ENCODE measurements around the gene CIT. TPM values are rescaled to one million over a fixed set of nuclear protein-coding genes. Genes with fewer than 3 reads are reported as not detected.

The CIT gene
- total and polyA plus RNA-seq, 9 of the 15 experiments (the other 6 are each of a cell fraction or from before 2014, with no cell fraction given): 1.1 to 46.7 (median 21.3) TPM

DNA sequence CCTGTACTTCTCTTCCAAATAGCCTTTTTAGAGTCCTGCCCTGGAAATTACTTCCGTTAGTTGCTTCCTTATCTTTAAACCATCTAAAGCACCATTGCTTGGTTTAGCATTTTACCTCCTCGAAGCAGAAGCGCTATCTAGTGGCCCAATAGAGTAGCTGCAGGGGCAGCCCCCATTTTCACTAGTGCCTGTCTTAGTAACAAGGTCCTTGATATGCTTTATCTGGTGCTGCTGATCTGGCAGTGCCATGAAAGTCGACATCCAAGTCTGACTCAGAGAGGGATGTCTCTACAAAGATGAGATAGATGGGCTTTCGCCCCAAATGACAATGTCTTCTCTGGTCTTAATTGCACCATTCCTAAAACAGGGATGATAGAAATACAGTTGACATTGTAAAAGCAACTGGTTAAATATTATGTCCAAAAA, 25.0 kb upstream of the CIT start (continued):
- TF ChIP-seq, protein P1, sequence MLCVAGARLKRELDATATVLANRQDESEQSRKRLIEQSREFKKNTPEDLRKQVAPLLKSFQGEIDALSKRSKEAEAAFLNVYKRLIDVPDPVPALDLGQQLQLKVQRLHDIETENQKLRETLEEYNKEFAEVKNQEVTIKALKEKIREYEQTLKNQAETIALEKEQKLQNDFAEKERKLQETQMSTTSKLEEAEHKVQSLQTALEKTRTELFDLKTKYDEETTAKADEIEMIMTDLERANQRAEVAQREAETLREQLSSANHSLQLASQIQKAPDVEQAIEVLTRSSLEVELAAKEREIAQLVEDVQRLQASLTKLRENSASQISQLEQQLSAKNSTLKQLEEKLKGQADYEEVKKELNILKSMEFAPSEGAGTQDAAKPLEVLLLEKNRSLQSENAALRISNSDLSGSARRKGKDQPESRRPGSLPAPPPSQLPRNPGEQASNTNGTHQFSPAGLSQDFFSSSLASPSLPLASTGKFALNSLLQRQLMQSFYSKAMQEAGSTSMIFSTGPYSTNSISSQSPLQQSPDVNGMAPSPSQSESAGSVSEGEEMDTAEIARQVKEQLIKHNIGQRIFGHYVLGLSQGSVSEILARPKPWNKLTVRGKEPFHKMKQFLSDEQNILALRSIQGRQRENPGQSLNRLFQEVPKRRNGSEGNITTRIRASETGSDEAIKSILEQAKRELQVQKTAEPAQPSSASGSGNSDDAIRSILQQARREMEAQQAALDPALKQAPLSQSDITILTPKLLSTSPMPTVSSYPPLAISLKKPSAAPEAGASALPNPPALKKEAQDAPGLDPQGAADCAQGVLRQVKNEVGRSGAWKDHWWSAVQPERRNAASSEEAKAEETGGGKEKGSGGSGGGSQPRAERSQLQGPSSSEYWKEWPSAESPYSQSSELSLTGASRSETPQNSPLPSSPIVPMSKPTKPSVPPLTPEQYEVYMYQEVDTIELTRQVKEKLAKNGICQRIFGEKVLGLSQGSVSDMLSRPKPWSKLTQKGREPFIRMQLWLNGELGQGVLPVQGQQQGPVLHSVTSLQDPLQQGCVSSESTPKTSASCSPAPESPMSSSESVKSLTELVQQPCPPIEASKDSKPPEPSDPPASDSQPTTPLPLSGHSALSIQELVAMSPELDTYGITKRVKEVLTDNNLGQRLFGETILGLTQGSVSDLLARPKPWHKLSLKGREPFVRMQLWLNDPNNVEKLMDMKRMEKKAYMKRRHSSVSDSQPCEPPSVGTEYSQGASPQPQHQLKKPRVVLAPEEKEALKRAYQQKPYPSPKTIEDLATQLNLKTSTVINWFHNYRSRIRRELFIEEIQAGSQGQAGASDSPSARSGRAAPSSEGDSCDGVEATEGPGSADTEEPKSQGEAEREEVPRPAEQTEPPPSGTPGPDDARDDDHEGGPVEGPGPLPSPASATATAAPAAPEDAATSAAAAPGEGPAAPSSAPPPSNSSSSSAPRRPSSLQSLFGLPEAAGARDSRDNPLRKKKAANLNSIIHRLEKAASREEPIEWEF (CRISPR knock-in tag; IDR thresholded peaks at IDR 0.05): no peak
- TF ChIP-seq, protein P2, sequence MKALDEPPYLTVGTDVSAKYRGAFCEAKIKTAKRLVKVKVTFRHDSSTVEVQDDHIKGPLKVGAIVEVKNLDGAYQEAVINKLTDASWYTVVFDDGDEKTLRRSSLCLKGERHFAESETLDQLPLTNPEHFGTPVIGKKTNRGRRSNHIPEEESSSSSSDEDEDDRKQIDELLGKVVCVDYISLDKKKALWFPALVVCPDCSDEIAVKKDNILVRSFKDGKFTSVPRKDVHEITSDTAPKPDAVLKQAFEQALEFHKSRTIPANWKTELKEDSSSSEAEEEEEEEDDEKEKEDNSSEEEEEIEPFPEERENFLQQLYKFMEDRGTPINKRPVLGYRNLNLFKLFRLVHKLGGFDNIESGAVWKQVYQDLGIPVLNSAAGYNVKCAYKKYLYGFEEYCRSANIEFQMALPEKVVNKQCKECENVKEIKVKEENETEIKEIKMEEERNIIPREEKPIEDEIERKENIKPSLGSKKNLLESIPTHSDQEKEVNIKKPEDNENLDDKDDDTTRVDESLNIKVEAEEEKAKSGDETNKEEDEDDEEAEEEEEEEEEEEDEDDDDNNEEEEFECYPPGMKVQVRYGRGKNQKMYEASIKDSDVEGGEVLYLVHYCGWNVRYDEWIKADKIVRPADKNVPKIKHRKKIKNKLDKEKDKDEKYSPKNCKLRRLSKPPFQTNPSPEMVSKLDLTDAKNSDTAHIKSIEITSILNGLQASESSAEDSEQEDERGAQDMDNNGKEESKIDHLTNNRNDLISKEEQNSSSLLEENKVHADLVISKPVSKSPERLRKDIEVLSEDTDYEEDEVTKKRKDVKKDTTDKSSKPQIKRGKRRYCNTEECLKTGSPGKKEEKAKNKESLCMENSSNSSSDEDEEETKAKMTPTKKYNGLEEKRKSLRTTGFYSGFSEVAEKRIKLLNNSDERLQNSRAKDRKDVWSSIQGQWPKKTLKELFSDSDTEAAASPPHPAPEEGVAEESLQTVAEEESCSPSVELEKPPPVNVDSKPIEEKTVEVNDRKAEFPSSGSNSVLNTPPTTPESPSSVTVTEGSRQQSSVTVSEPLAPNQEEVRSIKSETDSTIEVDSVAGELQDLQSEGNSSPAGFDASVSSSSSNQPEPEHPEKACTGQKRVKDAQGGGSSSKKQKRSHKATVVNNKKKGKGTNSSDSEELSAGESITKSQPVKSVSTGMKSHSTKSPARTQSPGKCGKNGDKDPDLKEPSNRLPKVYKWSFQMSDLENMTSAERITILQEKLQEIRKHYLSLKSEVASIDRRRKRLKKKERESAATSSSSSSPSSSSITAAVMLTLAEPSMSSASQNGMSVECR (CRISPR knock-in tag; IDR thresholded peaks at IDR 0.05): no peak
- TF ChIP-seq, protein P3, sequence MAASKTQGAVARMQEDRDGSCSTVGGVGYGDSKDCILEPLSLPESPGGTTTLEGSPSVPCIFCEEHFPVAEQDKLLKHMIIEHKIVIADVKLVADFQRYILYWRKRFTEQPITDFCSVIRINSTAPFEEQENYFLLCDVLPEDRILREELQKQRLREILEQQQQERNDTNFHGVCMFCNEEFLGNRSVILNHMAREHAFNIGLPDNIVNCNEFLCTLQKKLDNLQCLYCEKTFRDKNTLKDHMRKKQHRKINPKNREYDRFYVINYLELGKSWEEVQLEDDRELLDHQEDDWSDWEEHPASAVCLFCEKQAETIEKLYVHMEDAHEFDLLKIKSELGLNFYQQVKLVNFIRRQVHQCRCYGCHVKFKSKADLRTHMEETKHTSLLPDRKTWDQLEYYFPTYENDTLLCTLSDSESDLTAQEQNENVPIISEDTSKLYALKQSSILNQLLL (CRISPR knock-in tag; IDR thresholded peaks at IDR 0.05; ENCODE audit: borderline replicate concordance): no peak
- peak; percentile 51 for TF ChIP-seq FOSL1 (tag; conservative IDR thresholded peaks at IDR 0.05)
- TF ChIP-seq, protein P4, sequence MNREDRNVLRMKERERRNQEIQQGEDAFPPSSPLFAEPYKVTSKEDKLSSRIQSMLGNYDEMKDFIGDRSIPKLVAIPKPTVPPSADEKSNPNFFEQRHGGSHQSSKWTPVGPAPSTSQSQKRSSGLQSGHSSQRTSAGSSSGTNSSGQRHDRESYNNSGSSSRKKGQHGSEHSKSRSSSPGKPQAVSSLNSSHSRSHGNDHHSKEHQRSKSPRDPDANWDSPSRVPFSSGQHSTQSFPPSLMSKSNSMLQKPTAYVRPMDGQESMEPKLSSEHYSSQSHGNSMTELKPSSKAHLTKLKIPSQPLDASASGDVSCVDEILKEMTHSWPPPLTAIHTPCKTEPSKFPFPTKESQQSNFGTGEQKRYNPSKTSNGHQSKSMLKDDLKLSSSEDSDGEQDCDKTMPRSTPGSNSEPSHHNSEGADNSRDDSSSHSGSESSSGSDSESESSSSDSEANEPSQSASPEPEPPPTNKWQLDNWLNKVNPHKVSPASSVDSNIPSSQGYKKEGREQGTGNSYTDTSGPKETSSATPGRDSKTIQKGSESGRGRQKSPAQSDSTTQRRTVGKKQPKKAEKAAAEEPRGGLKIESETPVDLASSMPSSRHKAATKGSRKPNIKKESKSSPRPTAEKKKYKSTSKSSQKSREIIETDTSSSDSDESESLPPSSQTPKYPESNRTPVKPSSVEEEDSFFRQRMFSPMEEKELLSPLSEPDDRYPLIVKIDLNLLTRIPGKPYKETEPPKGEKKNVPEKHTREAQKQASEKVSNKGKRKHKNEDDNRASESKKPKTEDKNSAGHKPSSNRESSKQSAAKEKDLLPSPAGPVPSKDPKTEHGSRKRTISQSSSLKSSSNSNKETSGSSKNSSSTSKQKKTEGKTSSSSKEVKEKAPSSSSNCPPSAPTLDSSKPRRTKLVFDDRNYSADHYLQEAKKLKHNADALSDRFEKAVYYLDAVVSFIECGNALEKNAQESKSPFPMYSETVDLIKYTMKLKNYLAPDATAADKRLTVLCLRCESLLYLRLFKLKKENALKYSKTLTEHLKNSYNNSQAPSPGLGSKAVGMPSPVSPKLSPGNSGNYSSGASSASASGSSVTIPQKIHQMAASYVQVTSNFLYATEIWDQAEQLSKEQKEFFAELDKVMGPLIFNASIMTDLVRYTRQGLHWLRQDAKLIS (CRISPR knock-in tag; IDR thresholded peaks at IDR 0.05): no peak
- no peak for TF ChIP-seq GTF2E2 (tag; IDR thresholded peaks at IDR 0.05)
- TF ChIP-seq MTF1 (CRISPR knock-in tag; IDR thresholded peaks at IDR 0.05; ENCODE audit: borderline replicate concordance): no peak
- TF ChIP-seq, protein P5, sequence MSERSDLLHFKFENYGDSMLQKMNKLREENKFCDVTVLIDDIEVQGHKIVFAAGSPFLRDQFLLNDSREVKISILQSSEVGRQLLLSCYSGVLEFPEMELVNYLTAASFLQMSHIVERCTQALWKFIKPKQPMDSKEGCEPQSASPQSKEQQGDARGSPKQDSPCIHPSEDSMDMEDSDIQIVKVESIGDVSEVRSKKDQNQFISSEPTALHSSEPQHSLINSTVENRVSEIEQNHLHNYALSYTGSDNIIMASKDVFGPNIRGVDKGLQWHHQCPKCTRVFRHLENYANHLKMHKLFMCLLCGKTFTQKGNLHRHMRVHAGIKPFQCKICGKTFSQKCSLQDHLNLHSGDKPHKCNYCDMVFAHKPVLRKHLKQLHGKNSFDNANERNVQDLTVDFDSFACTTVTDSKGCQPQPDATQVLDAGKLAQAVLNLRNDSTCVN (CRISPR knock-in tag; IDR thresholded peaks at IDR 0.05): no peak
- TF ChIP-seq KLF16 (IDR thresholded peaks at IDR 0.05): peak; percentile 57; the same call in 1 of the 2 replicates
- TF ChIP-seq ZNF121 (CRISPR knock-in tag; conservative IDR thresholded peaks at IDR 0.05): no peak
- TF ChIP-seq ZNF133 (CRISPR knock-in tag; IDR thresholded peaks at IDR 0.05): no peak
- TF ChIP-seq HIVEP1 (CRISPR knock-in tag; IDR thresholded peaks at IDR 0.05): no peak

Data from K562 (cell line).